ENCODE data around the gene SYTL4.

Gene SYTL4

GRCh38 chrX:100647095-100647494 is 84.8 kb downstream of the SYTL4 start:
- DNase-seq: peak; percentile 73

GRCh38 chrX:100645106-100645505 is 86.8 kb downstream of the SYTL4 start:
- peak; percentile 42 for DNase-seq

GRCh38 chrX:100643956-100644860 is 87.7 kb downstream of the SYTL4 start, which contains the start of gene SRPX2:
Gene SRPX2, plus strand, starts transcription at chrX:100644199. Its CDS starts 2,124 bp downstream, at chrX:100646323.
- DNase-seq: peak; percentile 88

GRCh38 chrX:100643212-100643611 is 88.7 kb downstream of the SYTL4 start:
- DNase-seq: no peak

- no peak for DNase-seq
Observed at GRCh38 chrX:100642290-100642689, 89.6 kb downstream of the SYTL4 start.

GRCh38 chrX:100636321-100636991 is 95.5 kb downstream of the SYTL4 start, which contains the start of gene TSPAN6:
Gene TSPAN6, minus strand, starts transcription at chrX:100636806. Its CDS starts 112 bp downstream, at chrX:100636694.
- DNase-seq: peak; percentile 90

- DNase-seq: no peak
Observed at GRCh38 chrX:100635989-100636320, 96.0 kb downstream of the SYTL4 start.

GRCh38 chrX:100635040-100635439 is 96.9 kb downstream of the SYTL4 start:
- DNase-seq: no peak

- peak; percentile 9 for DNase-seq
Observed at GRCh38 chrX:100625985-100626491, 105.9 kb downstream of the SYTL4 start.
